Neural progenitor cell (in vitro differentiated cells): ENCODE results near the gene UNC13B.

Experiments used
- EZH2 ChIP-seq: fragments of 200-600 bp; sonication (generic); IDR thresholded peaks from 2 replicates; pipeline ENCODE4 v1.6.1; 2017; ENCODE audit warnings: antibody characterized with exemption, mild to moderate bottlenecking, moderate library complexity
- EZH2phosphoT487 ChIP-seq: fragments of 200-600 bp; sonication (generic); IDR thresholded peaks from 2 replicates; pipeline ENCODE4 v1.6.1; 2017; ENCODE audit warnings: antibody characterized with exemption
- TF ChIP-seq, protein P1 (sequence below): fragments of 200-600 bp; sonication (generic); IDR thresholded peaks from 2 replicates; pipeline ENCODE4 v1.5.1; 2017; ENCODE audit warnings: antibody characterized with exemption, mild to moderate bottlenecking

DNA sequence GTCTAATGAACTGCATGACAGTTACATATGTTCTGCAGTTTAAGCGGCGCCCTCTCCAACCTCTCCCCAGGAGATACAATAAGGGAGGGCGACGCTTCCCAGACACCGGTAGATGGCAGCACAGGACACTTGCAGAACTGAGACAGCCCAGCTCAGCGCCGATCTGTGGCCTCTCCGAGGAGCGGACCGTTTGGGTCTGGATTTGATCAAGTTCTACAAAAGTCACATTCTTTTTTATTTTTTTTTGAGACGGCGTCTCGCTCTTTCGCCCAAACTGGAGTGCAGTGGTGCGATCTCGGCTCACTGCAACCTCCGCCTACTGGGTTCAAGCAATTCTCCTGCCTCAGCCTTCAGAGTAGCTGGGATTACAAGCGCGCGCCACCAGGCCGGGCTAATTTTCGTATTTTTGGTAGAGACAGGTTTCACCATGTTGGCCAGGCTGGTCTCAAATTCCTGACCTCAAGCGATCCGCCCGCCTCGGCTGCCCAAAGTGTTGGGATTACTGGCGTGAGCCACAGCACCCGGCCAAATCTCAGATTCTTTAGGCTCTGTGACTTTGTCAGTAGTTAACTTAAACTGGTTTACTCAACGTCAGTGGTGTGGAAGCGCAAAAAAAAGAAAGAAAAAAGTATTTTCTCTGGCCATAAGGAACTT is 44.8 kb upstream of the UNC13B start:
- TF ChIP-seq, protein P1, sequence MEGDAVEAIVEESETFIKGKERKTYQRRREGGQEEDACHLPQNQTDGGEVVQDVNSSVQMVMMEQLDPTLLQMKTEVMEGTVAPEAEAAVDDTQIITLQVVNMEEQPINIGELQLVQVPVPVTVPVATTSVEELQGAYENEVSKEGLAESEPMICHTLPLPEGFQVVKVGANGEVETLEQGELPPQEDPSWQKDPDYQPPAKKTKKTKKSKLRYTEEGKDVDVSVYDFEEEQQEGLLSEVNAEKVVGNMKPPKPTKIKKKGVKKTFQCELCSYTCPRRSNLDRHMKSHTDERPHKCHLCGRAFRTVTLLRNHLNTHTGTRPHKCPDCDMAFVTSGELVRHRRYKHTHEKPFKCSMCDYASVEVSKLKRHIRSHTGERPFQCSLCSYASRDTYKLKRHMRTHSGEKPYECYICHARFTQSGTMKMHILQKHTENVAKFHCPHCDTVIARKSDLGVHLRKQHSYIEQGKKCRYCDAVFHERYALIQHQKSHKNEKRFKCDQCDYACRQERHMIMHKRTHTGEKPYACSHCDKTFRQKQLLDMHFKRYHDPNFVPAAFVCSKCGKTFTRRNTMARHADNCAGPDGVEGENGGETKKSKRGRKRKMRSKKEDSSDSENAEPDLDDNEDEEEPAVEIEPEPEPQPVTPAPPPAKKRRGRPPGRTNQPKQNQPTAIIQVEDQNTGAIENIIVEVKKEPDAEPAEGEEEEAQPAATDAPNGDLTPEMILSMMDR = peak; percentile 95
- TF ChIP-seq EZH2 (no peak), EZH2phosphoT487 (no peak)
